Measurements from ENCODE around the gene DNHD1.

DNHD1 gene

GRCh38 chr11:6531267-6531752 lies 34.2 kb downstream of the DNHD1 start:
- DNase-seq = peak; percentile 50

- DNase-seq = no peak
Observed at GRCh38 chr11:6538456-6538855, 41.4 kb downstream of the DNHD1 start.

GRCh38 chr11:6538945-6539344 lies 41.9 kb downstream of the DNHD1 start:
- DNase-seq = no peak

DNA sequence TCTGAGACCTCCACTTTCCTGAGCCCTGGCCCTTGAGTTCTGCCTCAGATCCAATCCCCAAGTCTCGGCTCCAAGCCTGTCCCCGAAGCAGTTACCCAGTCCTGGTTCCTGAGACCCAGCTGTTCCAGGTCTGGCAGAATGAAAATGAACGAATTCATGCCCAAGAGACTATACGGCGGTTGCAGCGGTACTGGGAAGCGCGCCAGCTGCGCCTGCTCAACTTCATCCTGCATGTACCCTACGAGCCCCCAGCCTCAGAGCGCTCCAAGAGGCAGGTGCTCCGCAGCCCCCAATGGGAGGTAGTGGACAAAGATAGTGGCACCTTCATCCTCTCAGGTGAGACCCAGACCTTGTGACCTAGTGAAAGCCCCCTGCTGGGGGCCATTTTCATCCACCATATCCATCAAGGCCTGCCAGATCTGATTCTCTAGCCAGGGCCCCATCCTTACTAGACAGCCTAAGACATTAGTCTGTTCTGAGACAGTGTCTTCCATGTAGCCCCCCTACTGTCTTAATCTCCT lies 42.7 kb downstream of the DNHD1 start:
- no peak for DNase-seq

DNA sequence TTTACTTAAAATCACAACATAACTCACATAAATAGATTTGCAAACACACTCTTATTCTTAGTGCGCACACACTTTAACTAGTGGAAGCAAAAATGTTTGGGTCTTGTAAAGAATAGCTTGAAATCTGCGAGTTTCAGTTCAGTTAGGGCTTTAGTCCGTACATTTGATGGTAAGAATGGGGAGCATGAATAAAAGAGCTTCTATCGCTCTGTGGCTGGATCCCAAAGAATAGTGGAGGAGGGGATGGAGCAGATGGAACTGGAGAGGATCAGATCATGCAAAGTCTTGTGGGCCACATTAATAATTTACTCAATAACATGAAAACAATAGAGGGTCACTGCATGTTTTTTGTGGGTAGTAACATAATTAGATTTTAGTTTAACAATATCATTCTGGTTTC lies 44.3 kb downstream of the DNHD1 start:
- no peak for DNase-seq

GRCh38 chr11:6542727-6543126 lies 45.6 kb downstream of the DNHD1 start:
- no peak for DNase-seq

DNA sequence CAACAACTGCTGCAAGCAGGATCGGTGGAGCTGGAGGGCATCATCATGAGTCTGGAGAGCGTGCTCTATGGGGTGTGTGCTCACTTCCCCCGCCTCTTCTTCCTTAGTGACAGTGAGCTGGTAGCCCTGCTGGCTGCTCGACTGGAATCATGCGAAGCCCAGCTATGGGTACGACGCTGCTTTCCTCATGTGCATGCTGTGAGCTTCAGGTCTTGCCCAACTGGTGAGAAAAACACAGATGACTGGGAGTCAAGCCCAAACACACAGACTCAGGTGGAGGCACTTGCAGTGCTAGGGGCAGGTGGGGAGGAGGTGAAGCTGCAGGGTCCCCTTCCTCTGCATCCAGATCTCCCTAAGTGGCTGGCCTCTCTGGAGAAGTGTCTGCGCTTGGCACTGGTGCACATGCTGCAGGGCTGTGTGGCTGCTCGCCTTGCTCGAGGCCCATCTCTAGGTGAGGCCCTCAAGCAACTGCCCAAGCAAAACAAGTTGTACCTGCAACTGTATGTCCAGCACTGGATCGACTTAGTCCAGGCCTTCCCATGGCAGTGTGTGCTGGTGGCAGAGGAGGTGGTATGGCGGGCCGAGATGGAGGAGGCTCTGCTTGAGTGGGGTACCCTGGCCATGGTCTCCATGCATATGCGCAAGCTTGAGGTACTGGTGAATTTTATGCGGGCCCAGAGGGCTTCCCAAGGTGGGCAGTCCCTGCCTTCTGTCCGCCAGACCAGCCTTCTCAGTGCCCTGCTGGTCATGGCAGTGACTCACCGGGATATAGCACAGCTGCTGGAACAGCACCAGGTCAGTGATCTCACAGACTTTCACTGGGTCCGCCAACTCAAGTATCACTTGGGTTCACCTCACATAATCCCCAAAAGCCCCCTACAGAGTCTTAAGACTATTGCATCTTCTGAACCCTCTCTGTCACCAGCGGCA lies 48.1 kb downstream of the DNHD1 start:
- DNase-seq = peak; percentile 23

DNA sequence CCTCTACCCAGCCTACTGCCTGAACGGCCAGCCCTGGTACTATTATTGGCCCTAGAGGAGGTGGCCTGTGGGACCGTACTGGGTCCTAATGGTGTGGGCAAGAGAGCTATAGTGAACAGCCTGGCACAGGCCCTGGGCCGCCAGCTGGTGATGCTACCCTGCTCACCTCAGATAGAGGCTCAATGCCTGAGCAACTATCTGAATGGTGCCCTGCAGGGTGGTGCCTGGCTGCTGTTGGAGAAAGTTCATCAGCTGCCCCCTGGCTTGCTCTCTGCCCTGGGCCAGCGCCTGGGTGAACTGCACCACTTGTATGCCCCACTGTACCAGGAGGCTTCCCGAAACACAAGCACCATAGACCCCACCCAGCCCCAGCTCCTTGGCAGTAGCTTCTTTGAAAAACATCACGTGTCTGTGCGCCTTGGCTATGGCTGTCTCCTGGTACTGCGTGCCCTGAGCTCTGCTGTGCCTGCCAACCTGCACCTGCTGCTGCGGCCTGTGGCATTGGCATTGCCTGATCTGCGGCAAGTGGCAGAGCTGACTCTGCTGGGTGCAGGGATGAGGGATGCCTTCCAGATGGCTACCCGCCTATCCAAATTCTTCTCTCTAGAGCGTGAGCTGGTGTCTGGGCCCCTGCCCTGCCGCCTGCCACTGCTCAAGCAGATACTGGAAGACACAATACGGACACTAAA lies 49.0 kb downstream of the DNHD1 start:
- DNase-seq = no peak

- DNase-seq = no peak
Observed at GRCh38 chr11:6546735-6547134, 49.7 kb downstream of the DNHD1 start.

- DNase-seq = no peak
Observed at GRCh38 chr11:6547177-6547576, 50.1 kb downstream of the DNHD1 start.

- no peak for DNase-seq
Observed at GRCh38 chr11:6548121-6548520, 51.0 kb downstream of the DNHD1 start.

GRCh38 chr11:6548641-6549040 lies 51.6 kb downstream of the DNHD1 start:
- no peak for DNase-seq

DNA sequence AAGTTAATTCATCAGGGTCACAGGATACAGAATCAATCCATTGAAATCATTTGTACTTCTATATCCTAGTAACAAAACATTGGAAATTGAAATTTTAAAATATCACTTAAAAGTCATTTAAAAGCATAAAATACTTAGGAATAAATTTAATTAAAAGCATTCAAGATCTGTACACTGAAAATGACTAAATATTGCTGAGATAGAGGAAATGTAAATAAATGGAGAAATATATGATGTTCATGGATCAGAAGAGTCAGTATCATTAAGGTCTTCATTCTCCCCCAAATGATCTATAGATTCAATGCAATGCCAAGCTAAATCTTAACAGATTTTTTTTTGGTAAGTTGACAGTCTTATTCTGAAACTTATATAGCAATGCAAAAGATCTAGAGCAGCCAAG lies 56.6 kb downstream of the DNHD1 start:
- DNase-seq = no peak

DNA sequence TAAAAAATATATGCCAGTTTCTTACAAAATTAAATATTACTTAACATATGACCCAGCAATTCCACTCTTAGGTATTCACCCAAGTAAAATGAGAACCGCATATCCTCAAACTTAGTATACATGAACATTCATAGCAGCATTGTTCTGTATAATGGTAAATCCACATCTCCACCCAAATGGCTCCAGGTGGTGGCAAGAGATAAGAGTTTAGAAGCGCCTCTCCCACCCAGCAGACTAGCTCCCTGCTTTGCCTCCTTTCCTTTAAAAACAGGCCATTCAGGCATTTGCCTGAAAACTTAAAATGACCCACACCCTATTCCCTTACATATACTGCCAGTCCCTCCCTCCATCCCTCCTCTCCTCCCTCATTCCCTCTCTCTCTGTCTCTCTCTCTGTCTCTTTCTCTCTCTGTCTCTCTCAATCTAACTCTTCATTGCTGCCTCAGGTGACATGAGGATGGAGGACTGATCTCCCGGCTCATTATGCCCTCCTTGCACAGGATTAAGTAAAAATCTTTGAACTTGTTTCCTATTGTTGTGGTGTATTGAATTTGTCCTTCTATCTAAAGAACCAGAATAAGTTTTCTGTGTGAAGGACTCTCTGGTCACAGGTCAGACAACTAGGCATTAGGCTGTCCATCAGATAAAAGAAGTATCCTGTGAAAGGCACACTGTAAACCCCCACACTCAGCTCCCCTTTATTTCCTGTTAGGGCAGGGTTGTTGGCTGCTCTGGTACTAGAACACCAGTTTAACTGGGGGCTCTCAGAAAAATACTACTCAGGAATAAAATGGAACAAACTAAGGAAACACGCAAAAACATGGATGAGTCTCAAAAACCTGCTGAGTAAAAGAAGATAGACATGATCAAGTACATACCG lies 58.0 kb downstream of the DNHD1 start:
- DNase-seq = no peak

GRCh38 chr11:6556139-6556949 lies 59.3 kb downstream of the DNHD1 start:
- no peak for DNase-seq

DNA sequence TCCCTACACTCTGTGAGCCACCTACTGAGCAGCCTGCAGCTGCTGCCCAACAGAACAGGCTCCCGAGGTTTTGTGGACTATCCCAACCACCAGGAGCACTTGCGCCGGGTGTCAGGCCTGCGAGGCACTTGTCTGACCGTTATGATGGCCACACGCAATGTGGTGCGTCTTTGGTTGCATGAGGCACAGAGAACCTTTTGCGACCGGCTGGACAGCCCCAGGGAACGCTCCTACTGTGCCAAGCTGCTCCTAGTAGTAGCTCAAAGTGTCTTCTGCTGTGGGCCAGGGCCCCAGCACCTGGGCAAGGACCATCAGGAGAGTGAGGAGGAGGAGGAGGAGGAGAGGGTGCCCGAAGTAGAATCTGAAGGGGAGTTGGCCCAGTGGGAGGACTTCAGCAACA lies 60.0 kb downstream of the DNHD1 start:
- no peak for DNase-seq

- no peak for DNase-seq
Observed at GRCh38 chr11:6557761-6558674, 60.9 kb downstream of the DNHD1 start.

DNA sequence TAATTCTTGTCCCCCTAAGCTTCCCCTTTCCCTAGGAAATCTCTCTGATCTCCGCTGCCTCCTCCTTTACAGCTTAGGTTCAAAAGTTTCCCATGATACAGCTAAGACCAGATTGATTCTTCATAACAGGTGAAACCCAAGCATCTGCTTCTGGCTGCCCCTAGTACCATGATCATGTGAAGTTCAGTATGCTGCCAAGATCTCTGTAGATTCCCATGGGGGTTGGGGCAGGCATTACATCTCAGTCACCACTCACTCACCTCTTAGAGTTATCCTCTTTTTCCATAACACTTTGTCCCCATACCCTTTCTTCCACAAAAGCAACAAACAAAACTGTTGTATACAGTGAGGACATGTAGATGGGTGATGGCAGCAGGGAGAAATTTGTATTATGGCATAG lies 62.3 kb downstream of the DNHD1 start:
- DNase-seq = no peak

DNA sequence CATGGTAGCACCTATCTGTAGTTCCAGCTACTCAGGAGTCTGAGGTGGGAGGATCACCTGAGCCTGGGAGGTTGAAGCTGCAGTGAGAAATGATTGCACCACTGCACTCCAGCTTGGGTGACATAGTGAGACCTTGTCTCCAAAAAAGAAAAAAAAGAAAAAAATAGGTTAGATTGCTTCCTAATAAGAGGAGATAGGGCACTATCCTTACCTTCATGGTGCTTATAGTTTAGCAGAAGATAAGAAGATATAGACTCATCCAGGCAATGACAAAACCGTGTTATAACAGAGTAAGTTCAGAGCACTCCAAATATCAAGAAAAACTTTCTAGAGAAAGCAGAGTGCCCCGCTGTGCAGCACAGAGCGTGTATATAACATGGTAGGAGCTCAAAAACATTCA lies 64.2 kb downstream of the DNHD1 start:
- no peak for DNase-seq

- peak; percentile 11 for DNase-seq
Observed at GRCh38 chr11:6563121-6563619, 66.1 kb downstream of the DNHD1 start.

DNA sequence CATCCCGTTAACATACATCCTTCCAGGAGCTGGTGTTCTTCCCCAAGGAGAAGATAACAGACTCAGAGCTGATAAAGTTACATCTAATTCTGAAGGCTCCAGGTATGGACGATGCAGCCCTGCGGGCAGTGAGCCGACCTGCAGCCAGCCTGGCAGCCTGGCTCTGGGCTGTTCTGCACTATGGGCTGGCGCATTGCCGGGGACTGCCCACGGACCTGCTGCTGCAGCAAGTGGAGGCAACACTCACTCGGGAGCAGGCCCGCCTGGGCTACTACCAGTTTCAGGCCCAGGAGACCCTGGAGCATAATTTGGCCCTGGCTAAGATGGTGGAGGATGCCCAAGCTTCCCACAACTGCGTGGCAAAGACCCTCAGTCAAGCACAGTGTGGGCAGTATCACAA lies 66.6 kb downstream of the DNHD1 start:
- no peak for DNase-seq
